ENCODE results near the gene CS. TPM values are rescaled to one million over a fixed set of nuclear protein-coding genes. Genes with fewer than 3 reads are reported as not detected.
A peak's percentile ranks its signal among the peaks of the same experiment; 100 is the strongest.

CS gene
- total RNA-seq, 1 donor from 2014 or later = 167 TPM

DNA sequence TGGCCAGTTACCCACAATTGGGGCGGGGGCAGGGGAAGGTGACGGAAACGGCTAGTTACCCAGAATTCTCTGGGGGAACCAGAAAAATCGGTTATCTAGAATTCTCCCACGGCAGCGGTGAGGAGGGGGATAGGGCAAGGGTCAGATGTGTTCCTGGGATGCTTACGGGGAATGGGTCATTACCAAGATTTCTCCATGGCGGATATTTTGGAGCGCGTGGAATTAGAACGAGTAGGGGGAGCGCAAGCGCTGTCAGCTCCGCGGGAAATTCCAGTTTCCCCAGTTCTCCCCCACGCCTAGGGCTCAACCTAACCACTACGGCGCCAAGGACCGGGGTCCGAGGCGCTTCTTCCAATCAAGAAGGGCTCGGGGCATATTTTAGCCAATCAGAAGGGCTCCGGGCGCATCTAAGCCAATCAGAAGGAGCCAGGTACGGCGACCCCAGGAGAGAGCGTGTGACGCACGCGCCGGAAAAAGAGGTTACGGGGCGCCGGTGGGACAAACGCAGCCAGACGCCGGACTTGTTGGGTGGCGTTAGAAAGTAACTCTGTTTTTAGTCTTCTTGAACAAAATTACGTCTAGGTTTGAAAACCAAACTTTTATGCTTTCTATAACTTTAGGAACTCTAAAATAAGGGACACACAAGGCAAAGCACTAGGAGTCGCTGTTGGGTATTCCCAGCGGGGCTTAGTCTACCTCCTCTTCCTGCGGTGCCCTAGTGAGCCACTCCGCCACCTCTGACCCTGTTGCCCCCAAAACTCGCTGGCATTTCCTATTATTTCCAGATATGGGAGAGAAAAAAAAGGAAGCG lies 33.8 kb upstream of the CS start, which contains the start of gene PAN2:
PAN2 (minus strand) TSS at position 322 of the 811 bp plus-strand sequence. CDS start 906 bp downstream, outside the sequence.
- TF ChIP-seq CTCF (IDR thresholded peaks at IDR 0.05; ENCODE audit: unreplicated experiment) = peak; percentile 67
- Mint-ChIP-seq H3K9me3 (no peaks in the 10 kb centered on the region), H3K27ac (peak within 1 kb of the TSS; percentile 100), H3K27me3 (ENCODE audit: low read depth) (no peaks in the 10 kb centered on the region), H3K4me3 (peak within 1 kb of the TSS; percentile 84), H3K4me1 (peaks cover 19% of the 10 kb centered on the region), H3K36me3 (no peaks in the 10 kb centered on the region)
- DNase-seq (ENCODE audit: low spot score in 2 of 2, unreplicated experiment in 2 of 2) = peak; percentile 81 to 86

DNA sequence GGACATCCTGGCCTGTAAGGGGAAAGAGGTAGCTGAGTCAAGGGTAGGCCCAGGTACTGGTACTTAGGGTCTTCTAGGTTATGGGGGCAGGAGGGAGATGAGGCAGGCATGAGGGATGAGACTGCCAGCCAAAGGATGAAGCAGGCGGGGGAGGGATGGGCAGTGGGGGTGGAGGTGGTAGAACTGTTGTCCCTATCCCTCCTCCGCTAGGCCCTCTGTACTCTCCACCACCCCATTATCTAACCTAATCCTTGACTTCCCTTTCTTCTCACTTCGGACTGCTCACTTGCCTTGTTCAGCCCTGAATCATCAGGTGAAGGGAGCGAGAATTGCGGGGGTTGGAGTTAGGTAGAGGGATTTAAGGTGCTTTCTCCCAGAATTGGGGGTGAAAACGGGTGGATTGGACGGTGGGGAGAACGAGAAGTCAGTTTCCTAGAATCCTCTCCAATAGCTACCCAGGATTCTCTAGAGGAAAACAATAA lies 33.1 kb upstream of the CS start:
- Mint-ChIP-seq H3K9me3 (no peaks in the 10 kb centered on the region), H3K4me1 (peaks cover 16% of the 10 kb centered on the region), H3K27ac (peak overlapping the region; percentile 100), H3K4me3 (peak overlapping the region; percentile 84), H3K36me3 (no peaks in the 10 kb centered on the region), H3K27me3 (ENCODE audit: low read depth) (no peaks in the 10 kb centered on the region)
- no peak for TF ChIP-seq CTCF (IDR thresholded peaks at IDR 0.05; ENCODE audit: unreplicated experiment)
- no peak for DNase-seq (ENCODE audit: low spot score in 2 of 2, unreplicated experiment in 2 of 2)

DNA sequence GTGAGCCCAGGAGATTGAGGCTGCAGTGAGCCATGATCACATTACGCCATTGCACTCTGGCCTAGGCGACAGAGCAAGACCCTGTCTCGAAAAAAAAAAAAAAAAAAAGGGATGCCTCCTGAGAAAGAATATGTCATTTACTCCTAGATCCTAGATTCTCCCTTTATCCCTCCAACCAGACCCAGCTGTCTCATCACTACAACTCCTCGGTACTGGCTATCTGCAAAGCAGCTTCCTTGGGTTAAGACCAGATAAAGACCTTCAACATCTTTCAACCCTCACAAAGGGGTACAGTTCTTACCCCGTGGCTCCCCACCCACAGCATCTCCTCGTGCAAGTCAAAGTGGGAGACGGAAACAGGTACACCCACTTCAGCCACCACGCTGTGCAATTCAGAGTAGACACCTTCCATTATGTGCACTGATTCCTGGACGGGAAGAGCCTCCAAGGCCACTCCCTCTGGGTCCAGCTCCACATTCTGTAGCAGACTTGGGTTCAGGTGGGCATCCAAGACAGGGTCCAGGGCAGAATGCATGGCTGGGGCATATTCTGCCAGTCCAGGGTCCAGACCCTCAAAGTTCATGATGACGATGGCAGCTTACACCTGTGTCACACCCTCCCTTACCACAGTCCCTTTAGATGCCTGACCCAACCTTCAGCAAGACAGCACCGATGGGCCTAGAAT lies 32.5 kb upstream of the CS start:
- H3K36me3 Mint-ChIP-seq = no peaks in the 10 kb centered on the region
- peaks cover 16% of the 10 kb centered on the region for H3K4me1 Mint-ChIP-seq
- H3K4me3 Mint-ChIP-seq = peak overlapping the region; percentile 84
- no peaks in the 10 kb centered on the region for H3K9me3 Mint-ChIP-seq
- TF ChIP-seq CTCF (IDR thresholded peaks at IDR 0.05; ENCODE audit: unreplicated experiment) = no peak
- no peak for DNase-seq (ENCODE audit: low spot score in 2 of 2, unreplicated experiment in 2 of 2)
- peak overlapping the region; percentile 100 for H3K27ac Mint-ChIP-seq
- no peaks in the 10 kb centered on the region for H3K27me3 Mint-ChIP-seq (ENCODE audit: low read depth)

DNA sequence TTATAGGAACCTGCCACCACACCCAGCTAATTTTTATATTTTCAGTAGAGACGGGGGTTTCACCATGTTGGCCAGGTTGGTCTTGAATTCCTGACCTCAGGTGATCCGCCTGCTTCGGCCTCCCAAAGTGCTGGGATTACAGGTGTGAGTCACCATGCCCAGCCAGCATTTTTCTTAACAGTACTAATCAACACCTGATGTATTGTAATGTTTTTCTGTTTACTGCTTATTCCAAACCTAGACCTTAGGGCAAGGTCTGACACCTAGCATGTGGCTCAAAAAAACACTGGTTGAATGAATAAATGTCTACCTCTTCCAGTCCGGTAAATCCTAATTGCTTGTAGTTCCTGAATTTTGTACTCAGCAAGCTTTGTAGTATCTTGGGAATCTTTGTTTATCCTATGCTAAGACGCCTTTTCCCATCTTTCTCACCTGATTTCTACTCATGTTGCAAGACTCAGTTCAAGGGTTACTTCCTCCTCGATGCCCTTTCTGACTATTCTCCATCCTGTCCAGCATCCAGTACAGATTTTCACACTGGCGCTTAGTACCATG lies 30.9 kb upstream of the CS start:
- Mint-ChIP-seq H3K27ac (no peak overlapping the region), H3K9me3 (no peaks in the 10 kb centered on the region), H3K36me3 (peaks cover 1% of the 10 kb centered on the region), H3K4me3 (no peak overlapping the region), H3K4me1 (peaks cover 16% of the 10 kb centered on the region), H3K27me3 (ENCODE audit: low read depth) (no peaks in the 10 kb centered on the region)
- DNase-seq (ENCODE audit: low spot score in 2 of 2, unreplicated experiment in 2 of 2) = no peak
- TF ChIP-seq CTCF (IDR thresholded peaks at IDR 0.05; ENCODE audit: unreplicated experiment) = no peak

GRCh38 chr12:56326533-56326932 lies 26.4 kb upstream of the CS start:
- Mint-ChIP-seq H3K9me3 (no peaks in the 10 kb centered on the region), H3K4me1 (no peaks in the 10 kb centered on the region), H3K27ac (no peak overlapping the region), H3K4me3 (no peak overlapping the region), H3K36me3 (peaks cover 21% of the 10 kb centered on the region), H3K27me3 (ENCODE audit: low read depth) (no peaks in the 10 kb centered on the region)
- no peak for TF ChIP-seq CTCF (IDR thresholded peaks at IDR 0.05; ENCODE audit: unreplicated experiment)
- no peak for DNase-seq (ENCODE audit: low spot score in 2 of 2, unreplicated experiment in 2 of 2)
